ENCODE results near the gene GPR34. TPM values are rescaled to one million over a fixed set of nuclear protein-coding genes. Genes with fewer than 3 reads are reported as not detected.

GPR34 gene
- total RNA-seq, 4 donors from 2014 or later, result 3.3 to 17.0 (median 7.1) TPM

DNA sequence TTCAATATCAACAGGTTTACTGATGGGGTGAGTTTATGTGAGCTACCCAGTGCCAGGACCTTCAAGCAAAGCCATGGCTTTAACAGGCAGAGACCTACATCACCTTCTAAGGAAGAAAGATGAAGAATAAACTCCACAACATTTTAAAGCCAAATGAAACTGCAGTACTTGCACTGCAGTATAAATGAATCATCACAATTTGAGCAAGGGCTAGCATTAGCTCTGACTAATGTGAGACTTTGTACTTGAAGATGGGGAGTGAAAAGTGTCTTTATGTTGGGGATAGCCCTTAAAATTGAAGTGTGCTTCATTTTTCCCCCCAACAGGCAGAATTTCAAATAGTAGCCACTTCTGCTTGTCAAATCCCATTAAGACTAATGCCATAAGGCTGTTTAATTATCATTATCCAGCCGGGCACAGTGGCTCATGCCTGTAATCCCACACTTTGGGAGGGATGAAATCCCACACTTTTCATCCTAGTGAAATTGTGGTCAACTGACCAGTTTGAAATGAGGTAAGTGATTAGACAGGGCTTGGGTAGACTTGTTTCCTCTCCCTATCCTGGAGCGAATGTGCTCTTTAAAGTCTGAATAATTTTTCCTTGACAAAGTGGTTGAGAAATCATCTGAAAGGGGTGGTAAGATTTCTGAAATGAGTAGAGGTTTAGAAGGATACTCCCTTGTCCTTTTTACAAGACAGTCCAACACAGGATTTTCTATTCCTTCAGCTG is 27.2 kb upstream of the GPR34 start:
- Histone ChIP-seq H3K27me3 (no peaks in the 10 kb centered on the region), H3K4me1 (peaks cover 0 to 30% (median 0%) of the 10 kb centered on the region in 3 donors), H3K9me3 (no peaks in the 10 kb centered on the region), H3K27ac (peak overlapping the region in 2 of 4 donors; percentile 27 to 53), H3K36me3 (peaks cover 0 to 31% of the 10 kb centered on the region in 2 donors), H3K4me3 (no peak overlapping the region)
- no peak for ATAC-seq
- TF ChIP-seq POLR2AphosphoS5 (IDR thresholded peaks at IDR 0.05) (no peak), POLR2A (IDR thresholded peaks at IDR 0.05) (no peak), EP300 (IDR thresholded peaks at IDR 0.05) (no peak)
- TF ChIP-seq, protein P1, sequence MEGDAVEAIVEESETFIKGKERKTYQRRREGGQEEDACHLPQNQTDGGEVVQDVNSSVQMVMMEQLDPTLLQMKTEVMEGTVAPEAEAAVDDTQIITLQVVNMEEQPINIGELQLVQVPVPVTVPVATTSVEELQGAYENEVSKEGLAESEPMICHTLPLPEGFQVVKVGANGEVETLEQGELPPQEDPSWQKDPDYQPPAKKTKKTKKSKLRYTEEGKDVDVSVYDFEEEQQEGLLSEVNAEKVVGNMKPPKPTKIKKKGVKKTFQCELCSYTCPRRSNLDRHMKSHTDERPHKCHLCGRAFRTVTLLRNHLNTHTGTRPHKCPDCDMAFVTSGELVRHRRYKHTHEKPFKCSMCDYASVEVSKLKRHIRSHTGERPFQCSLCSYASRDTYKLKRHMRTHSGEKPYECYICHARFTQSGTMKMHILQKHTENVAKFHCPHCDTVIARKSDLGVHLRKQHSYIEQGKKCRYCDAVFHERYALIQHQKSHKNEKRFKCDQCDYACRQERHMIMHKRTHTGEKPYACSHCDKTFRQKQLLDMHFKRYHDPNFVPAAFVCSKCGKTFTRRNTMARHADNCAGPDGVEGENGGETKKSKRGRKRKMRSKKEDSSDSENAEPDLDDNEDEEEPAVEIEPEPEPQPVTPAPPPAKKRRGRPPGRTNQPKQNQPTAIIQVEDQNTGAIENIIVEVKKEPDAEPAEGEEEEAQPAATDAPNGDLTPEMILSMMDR (IDR thresholded peaks at IDR 0.05), result no peak
- whole genome bisulfite sequencing, 2 donors (ENCODE audit: low coverage in 1 of 2), result 33 to 52% methylated on average over 1 to 2 of the region's 2 CpGs

DNA sequence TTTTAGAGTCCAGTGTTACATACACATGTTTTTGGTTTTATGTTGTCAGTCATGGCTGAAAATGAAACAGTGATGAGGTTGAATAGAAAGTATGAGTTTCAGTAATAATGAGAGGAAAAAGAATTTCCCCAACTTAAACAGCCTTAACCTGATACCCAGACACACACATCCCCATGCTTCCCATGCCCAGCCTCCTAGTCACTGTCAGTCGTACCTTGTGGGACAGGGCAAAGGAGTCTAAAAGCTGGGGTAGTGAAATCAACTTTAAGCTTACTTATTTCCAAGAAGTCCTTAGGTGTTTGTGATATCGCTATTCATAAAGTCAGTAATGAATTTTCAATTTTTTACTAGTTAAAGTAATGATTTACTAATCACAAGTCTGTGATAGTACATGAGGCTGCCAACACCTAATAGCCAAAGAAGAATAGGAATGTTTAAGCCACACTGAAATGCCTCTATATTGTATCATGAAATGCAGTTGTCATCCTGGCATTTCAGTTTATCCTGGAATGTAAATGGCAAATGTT is 24.3 kb upstream of the GPR34 start:
- H3K36me3 ChIP-seq, result peaks cover 0 to 9% of the 10 kb centered on the region in 2 donors
- peak overlapping the region in 1 of 4 donors; percentile 14 for H3K27ac ChIP-seq
- WGBS, 2 donors (ENCODE audit: low coverage in 1 of 2), result 60 to 68% methylated on average over 2 of the region's 2 CpGs
- no peak for ATAC-seq
- H3K9me3 ChIP-seq, result no peaks in the 10 kb centered on the region
- no peak overlapping the region for H3K4me3 ChIP-seq
- peaks cover 0 to 32% (median 0%) of the 10 kb centered on the region in 3 donors for H3K4me1 ChIP-seq
- TF ChIP-seq EP300 (IDR thresholded peaks at IDR 0.05) (no peak), POLR2A (IDR thresholded peaks at IDR 0.05) (no peak), POLR2AphosphoS5 (IDR thresholded peaks at IDR 0.05) (no peak)
- TF ChIP-seq, protein P1 (IDR thresholded peaks at IDR 0.05), result no peak
- H3K27me3 ChIP-seq, result no peaks in the 10 kb centered on the region

DNA sequence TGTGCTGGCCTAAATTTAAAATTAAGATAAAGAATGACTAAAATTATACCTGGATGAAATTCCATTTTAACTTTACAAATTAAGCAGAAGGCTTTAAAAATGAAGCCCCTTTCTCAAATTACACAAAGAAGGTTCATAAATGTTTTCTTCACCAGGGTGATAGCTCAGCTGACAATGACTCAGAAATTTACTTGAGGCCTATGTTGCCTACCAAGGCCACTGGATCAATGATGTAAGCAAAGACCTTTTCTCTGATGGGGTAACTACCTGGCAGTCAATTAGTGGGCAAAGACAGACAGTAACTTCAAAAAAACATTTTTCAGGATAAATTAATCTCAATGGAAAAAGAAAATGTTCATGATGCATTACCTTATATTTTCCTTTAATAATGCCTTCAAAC is 23.9 kb upstream of the GPR34 start:
- Histone ChIP-seq H3K36me3 (peaks cover 0 to 4% of the 10 kb centered on the region in 2 donors), H3K9me3 (no peaks in the 10 kb centered on the region), H3K4me3 (no peak overlapping the region), H3K27ac (no peak overlapping the region), H3K27me3 (no peaks in the 10 kb centered on the region), H3K4me1 (peaks cover 0 to 32% (median 0%) of the 10 kb centered on the region in 3 donors)
- no peak for ATAC-seq
- TF ChIP-seq, protein P1 (IDR thresholded peaks at IDR 0.05), result no peak
- TF ChIP-seq POLR2AphosphoS5 (IDR thresholded peaks at IDR 0.05) (no peak), EP300 (IDR thresholded peaks at IDR 0.05) (no peak), POLR2A (IDR thresholded peaks at IDR 0.05) (no peak)

DNA sequence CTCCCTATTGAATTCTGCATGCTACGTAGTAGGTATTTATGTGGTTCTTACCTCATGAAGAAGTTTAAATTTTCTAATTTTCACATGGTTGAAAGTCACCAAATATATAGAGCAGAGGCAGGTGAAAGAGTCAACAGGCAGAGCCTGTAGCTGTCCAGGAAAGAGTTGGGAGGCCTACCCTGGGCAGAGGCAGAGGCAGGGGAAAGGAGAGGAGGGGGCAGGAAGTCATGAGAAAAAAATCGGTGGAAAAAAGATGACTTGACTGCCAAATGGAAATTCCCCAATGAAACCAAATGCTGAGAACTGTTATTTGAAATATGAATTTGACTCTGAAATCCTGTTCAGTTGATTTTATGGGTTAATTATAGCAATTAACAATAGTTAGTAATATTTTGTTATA is 23.1 kb upstream of the GPR34 start:
- Histone ChIP-seq H3K27me3 (no peaks in the 10 kb centered on the region), H3K9me3 (no peaks in the 10 kb centered on the region), H3K4me1 (peaks cover 0 to 32% (median 0%) of the 10 kb centered on the region in 3 donors), H3K4me3 (no peak overlapping the region), H3K27ac (no peak overlapping the region), H3K36me3 (no peaks in the 10 kb centered on the region)
- WGBS, 2 donors (ENCODE audit: low coverage in 1 of 2), result 41 to 53% methylated on average over 2 of the region's 2 CpGs
- no peak for ATAC-seq
- TF ChIP-seq POLR2A (IDR thresholded peaks at IDR 0.05) (no peak), POLR2AphosphoS5 (IDR thresholded peaks at IDR 0.05) (no peak), EP300 (IDR thresholded peaks at IDR 0.05) (no peak)
- TF ChIP-seq, protein P1 (IDR thresholded peaks at IDR 0.05), result no peak

DNA sequence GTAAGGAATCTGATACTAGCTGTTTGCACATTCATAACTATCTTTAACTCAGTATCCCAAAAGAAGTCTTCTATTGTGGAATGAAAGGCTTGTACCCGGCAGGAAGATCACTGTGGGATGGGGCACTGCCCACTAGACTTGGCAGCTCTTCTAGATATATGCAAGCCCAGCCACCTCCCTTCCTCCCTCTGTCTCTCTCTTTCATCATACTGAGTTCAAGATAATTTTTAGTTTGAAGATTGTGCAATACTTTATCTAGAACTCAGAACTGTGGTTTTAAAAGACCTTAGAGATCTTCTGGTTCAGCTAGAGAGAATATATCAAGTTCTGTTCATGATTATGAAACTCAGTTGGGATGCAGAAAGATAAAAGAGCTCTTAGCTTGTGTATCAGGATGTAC is 22.5 kb upstream of the GPR34 start:
- 38% methylated on average over 1 of the region's 1 CpG; no CpG with 5 or more reads in 1 of the 2 donors for WGBS, 2 donors (ENCODE audit: low coverage in 1 of 2)
- no peak overlapping the region for H3K27ac ChIP-seq
- H3K27me3 ChIP-seq, result no peaks in the 10 kb centered on the region
- H3K4me1 ChIP-seq, result peaks cover 0 to 28% (median 0%) of the 10 kb centered on the region in 3 donors
- no peak for ATAC-seq
- H3K36me3 ChIP-seq, result no peaks in the 10 kb centered on the region
- H3K4me3 ChIP-seq, result no peak overlapping the region
- no peaks in the 10 kb centered on the region for H3K9me3 ChIP-seq
- TF ChIP-seq, protein P1 (IDR thresholded peaks at IDR 0.05), result no peak
- TF ChIP-seq POLR2A (IDR thresholded peaks at IDR 0.05) (no peak), POLR2AphosphoS5 (IDR thresholded peaks at IDR 0.05) (no peak), EP300 (IDR thresholded peaks at IDR 0.05) (no peak)

Measured in gastroesophageal sphincter (tissue), 4 donors.